CD4-positive, alpha-beta T cell treated with Interleukin-6 for 4 hours (primary cell): ENCODE data around the gene CAMK2D.

Experiments
- DNase-seq: peaks from one replicate; pipeline ENCODE4 v3.0.0-alpha.2; 2020; ENCODE audit warnings: mixed read lengths

The CAMK2D gene

GRCh38 chr4:113677325-113677724 lies 84.2 kb downstream of the CAMK2D start:
- no peak for DNase-seq

- no peak for DNase-seq
Measured at GRCh38 chr4:113675731-113676697, 85.5 kb downstream of the CAMK2D start.

DNA sequence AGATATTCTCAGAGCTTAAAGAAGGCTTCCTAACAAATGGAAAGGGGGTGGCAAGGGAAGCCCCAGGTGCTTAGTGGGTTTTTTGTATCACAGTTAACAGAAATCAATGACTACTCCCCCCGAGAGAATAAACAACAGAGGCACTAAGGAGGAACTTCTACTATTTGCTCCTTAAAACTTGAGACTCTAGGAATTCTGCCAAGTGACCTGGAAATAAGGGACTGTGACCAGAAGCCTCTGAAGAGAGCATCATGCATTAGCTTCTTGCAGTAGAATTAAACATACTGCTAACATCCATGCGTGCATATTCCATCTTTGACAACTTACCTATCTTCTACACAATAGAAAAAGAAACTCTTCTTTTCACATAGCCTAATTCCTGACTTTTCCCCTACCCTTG lies 86.8 kb downstream of the CAMK2D start:
- no peak for DNase-seq

DNA sequence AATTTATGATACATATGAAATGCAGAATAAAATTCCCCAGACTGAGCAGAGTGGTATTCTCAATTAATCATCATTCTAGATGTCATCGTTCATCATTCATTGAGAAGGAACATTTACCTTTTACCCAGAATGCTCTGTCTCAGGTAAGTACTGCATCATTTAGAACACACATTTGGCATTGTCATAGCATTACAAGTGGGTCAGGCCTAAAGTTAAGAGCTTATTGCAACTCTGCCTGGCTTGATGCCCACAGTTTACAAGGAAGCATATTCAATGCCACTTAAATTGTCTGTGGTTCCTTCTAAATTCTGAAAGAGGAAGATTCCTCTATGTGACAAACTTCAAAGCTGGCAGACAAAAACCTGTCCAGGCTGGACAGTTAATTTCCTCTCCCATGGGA lies 87.3 kb downstream of the CAMK2D start:
- DNase-seq: no peak

GRCh38 chr4:113673450-113673849 lies 88.1 kb downstream of the CAMK2D start:
- peak; percentile 25 for DNase-seq

DNA sequence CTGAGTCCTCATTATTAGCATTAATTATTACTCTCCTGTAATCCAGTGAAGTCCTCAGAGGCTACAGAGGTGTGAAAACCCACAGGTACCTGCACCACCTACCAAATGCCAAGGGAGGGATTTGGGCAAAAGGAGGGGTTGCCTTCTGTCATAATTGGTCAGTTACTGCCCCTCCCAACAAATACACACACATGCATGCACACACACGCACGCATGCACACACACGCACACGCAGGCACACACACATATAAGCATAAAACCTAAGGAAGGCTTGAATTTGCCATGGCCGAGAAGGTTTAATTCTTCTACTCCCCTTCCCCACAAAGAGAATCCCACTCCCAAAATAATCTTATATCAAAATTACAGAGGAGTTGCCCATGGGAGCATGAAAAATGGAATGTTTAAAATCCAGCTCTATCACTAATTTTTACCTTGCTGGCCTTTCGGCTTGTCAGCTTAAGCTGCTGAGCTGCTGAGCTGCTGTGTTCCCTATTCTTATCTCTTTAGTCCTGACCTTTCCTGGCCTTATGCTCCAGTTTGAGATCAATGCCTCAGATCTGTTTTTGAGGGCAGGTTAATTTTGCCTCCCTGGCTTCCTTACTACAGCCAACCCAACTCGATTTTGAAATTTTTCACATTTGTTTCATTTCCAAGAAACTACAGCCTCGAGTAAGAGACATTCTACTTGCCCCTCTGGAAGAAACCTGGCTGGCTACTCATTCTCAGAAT lies 95.0 kb downstream of the CAMK2D start:
- no peak for DNase-seq

DNA sequence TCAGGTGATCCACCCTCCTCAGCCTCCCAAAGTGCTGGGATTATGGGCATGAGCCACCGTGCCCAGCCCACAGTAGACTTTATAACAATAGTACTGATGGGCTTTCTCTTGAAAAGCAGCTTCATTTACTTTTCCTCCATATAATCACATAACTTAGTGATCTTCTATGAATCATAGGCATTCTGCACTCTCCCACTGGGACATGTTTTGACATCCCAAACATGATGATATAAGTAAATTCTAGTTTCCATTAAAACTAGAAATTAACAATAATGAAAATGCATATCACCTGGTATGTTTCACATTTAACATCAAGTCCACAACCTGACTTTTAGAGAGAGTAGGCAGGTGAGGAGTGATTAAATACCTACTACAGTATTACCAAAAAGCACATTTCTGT lies 96.5 kb downstream of the CAMK2D start:
- DNase-seq: no peak

- DNase-seq: no peak
Measured at GRCh38 chr4:113662581-113662980, 99.0 kb downstream of the CAMK2D start.

DNA sequence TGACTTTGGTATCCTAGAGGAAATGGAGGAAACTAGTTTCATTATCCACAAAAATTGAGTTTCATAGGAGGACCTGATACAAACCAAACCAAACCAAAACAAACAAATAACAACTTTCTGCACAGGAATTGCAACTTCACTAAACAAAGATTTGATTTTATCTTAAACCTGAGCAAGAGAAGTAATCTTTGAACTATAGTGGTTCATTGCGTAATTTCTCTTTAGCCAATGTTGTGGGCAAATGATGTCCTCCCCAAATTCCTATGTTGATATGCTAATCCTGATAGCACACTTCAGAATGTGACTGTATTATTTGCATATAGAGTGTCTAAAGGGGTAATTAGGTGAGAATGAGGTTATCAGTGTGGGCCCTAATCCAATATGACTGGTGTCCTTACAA lies 102.4 kb downstream of the CAMK2D start:
- no peak for DNase-seq

DNA sequence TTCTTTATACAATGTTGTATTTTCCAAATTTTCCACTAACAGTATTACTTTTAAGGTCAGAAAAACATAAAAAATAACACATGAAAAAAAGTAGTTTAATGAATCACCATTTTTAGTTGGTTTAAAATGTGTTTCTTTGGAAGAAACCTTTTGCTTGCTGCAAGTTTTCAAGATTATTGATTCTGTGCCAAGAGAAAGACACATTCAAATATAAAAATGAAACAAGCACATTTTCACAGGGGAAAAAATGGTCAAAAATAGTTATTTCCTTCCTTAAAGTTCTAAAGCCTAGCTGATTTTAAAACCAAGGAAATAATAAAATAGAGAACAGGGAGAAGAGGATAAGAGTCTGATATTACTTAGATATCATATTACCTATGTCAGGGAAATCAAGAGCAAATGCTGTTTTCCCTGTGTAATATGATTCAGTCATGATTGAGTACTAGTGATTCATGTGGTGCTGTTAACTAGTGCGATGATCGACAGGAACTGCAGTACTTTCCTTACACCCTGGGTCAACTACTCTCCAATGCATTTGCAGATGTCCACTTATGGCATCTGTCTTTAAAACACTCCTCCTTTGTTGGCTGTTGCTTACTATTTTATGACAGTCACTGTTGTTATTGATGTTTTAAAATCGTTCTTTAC lies 103.8 kb downstream of the CAMK2D start:
- DNase-seq: no peak

GRCh38 chr4:113653871-113654270 lies 107.7 kb downstream of the CAMK2D start:
- no peak for DNase-seq

- DNase-seq: no peak
Measured at GRCh38 chr4:113646442-113646822, 115.1 kb downstream of the CAMK2D start.

- DNase-seq: no peak
Measured at GRCh38 chr4:113645771-113646441, 115.6 kb downstream of the CAMK2D start.

DNA sequence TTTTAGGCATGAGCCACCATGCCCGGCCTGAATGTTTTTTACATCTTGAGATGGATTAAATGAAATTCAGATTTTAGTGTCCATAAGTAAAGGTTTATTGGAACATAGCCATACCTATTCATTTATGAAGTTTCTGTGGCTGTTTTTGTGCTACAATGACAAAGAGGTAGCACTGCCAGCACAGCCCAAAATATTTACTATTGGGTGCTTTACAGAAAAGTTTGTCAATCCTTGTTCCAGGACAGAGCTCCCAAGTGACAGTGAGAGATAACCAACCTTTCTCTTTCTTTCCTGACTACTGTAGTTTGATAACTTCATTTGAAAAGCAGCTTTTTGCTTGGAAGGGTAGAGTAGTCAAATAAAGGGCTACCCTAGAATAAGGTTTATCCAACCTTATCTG lies 116.2 kb downstream of the CAMK2D start:
- no peak for DNase-seq

DNA sequence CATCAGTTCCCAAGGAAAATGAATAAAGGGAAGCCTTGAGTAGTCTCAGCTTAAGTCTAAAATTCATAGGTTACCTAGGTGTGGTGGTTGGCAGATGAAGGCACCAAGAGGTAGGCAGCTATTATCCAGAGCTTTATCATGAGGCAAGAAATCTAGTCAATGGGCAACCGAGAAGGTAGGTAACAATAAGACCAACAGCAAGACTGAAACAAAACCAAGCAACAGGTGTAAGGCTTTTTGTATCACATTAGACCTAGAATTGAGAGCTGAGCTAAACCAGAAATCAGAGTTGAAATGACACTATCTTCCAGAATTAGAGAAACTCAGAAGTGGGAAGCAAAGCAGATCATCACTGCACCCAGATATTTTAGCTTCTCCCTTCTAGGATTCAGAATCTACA lies 117.1 kb downstream of the CAMK2D start:
- no peak for DNase-seq

GRCh38 chr4:113643505-113643904 lies 118.0 kb downstream of the CAMK2D start:
- DNase-seq: no peak

DNA sequence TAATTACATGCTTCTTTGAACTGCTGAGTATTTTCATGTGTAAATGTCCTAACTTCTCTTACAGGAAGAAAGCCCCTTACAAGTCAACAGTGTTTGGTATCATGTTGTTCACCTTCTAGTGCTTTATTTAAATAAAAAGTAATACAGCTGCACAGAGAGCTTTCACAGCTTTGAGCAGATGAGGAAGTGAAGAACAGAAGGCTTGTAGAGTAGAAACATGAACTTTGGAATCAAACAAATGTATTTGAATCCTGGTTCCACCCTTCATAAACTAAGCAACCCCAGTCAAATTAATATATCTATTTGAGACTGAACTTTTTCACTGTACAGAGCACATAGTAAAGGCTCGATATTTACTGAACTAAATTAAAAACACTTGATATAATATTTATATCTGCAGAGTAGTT lies 120.5 kb downstream of the CAMK2D start:
- DNase-seq: no peak

- peak; percentile 15 for DNase-seq
Measured at GRCh38 chr4:113639326-113639725, 122.2 kb downstream of the CAMK2D start.

- no peak for DNase-seq
Measured at GRCh38 chr4:113638562-113638832, 123.0 kb downstream of the CAMK2D start.

- DNase-seq: no peak
Measured at GRCh38 chr4:113637823-113638561, 123.5 kb downstream of the CAMK2D start.

GRCh38 chr4:113637363-113637762 lies 124.2 kb downstream of the CAMK2D start:
- no peak for DNase-seq

DNA sequence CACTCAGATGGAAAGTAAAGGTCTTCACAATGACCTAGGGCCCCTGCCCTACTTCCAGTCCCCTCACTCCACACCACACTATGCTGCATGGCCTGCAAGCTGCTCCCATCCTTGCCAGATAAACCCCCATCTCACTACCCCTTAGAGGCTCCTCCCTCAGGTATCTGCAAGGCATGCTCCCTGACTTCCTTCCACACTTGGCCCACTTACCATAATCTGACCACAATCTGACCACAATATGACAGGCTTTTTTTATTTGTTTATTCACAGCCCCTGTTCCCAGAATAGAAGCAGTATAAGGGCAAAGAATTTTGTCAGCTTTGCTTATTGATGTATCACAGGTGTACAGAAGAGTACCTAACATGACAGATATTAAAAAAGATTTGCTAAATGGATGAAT lies 124.7 kb downstream of the CAMK2D start:
- DNase-seq: peak; percentile 37

DNA sequence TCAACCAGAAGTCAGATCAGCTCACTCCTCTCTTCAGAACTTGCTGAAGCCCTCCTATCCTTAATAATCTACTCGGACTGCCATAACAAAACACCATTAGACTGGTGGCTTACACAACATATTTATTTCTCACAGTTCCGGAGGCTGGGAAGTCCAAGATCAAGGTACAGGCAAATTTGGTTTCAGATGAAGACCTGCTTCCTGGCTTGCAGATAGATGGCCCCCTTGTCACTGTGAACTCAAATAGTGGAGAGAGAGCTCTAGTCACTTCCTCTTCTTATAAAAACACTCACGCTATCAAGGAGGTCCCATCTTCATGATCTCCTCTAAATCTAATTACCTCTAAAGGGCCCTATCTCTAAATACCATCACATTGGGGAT lies 125.1 kb downstream of the CAMK2D start:
- peak; percentile 40 for DNase-seq
